GM21360 (cell line): ENCODE results near the gene SPI1.

Source experiments
- ATAC-seq: cut with Tn5 transposase; IDR thresholded peaks from one replicate; pipeline ENCODE4 v1.9.1; 2021; ENCODE audit warnings: mild to moderate bottlenecking, moderate library complexity; ENCODE audit not compliant: unreplicated experiment

SPI1 gene

DNA sequence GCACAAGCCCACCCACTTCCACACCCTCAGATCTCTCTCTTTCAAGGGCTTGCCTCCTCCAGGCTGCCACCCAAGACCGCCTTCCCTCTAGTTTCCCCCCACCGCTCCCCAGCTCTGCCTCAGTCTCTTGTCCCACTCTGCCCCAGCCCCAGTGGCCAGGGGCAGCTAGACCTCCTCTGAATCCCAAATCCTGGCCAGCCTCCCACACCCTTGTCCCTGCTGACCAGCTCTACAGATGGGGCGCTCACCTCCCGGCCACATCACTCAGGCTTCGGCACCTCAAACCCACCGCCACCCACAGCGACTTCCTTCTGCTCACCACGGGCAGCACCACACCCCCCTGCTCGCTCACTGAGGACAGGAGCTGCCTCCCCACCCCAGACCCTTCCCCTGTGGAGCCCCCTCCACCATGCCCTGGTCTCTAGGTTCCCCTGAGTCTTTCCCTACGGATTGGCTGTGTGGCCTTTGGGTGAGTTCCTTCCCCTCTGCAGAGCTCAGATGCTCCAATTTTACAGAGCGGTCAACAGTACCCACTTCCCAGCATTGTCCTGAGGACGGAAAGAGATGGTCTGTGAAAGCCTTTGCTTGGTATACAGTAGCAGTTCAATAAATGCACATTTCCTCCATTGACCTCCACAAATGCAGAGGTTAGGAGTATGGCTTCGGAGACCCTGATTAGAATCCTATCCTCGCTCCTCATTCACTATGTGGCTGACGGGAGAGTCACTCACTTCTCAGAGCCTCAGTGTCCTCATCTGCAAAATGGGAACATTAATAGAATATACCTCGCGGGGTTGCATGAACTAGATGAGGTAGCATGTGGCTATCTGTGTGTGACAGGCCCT, 11.5 kb upstream of the SPI1 start:
- ATAC-seq, result no peak

DNA sequence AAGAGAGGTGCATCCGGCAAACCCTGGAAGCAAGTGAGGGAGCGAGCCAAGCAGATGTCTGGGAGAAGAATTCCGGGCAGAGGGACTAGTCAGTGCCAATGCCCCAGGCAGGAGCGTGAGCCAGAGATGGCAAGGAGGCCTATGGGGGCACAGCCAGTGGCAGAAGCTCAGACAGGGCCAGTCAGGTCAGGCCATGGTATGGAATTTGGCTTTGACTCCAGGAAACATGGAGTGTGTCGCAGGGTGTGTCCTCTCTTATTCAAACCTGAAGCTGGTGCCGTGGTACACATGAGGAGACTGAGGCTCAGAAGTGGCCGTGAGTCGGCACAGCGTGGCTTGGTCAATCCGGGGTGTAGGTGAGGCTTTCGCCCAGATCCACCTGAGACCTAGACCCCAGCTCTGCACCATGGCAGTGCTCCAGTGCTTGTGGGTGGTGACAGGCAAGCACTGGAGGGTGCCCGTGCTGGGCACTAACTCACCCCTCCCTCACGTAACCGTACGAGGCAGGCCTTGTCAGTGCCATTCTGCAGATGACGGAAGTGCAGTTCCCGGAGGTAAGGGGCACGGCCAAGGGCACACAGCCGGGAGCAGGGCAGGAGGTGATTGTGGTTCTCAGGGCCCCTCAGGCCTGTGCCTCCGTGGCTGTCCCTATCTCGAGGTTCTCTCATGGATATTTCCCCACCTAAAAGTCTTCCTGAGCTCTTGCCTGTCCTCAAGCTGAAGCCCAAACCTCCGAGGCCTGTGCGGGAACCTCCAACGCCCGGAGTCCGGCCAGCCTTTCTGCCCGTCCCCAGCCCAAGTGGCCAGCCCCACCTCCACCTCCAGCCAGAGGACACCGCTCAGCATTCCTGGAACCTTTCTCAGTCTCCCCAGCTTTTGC, 10.6 kb upstream of the SPI1 start:
- no peak for ATAC-seq

DNA sequence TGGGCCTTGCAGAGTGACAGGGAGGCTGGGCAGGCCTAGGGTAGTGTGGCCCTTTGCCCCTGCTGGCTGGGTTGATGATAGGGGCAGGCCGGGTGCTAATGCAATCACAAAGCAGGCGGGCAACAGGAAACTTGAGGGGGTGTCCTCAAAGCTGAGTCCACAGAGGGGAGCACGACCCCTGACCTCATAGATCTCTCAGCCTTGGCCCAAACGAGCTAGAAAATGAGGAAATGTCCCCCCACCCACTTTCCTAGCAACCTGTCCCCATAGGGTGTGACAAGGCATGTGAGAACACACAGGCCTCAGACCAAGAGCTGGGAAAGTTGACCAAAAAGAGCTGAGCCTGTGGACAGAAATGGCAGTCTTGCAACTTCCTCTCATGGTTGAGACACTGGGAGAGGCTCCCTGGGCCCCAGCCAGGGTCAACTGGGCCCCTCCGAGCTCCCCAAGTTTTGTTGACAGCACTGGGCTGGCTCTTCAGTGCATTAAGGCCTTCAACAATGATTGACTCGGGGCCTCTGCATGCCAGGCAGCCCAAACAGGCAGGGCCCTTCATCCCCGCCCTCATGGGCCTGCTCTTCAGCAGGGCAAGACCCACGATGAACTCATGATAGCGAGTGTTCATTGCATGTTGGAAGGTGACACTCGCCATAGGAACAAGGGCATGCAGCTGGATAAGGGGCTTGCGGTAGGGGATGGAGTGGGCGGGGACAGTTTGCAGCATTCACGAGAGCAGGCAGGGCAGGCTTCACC, 9.8 kb upstream of the SPI1 start:
- no peak for ATAC-seq

DNA sequence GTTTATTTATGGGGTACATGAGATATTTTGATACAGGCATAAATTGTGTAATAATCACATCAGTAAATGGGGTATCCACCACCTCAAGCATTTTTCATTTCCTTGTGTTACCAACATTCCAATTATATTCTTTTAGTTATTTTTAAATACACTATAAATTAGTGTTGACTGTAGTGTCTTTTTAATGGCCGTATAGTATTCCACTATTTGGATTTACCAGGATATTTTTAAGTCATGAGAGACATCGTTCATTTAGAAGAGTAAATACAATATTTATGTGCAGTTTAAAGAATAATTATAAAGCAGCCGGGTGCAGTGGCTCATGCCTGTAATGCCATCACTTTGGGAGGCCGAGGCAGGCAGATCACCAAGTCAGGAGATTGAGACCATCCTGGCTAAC, 6.2 kb upstream of the SPI1 start:
- ATAC-seq, result no peak

DNA sequence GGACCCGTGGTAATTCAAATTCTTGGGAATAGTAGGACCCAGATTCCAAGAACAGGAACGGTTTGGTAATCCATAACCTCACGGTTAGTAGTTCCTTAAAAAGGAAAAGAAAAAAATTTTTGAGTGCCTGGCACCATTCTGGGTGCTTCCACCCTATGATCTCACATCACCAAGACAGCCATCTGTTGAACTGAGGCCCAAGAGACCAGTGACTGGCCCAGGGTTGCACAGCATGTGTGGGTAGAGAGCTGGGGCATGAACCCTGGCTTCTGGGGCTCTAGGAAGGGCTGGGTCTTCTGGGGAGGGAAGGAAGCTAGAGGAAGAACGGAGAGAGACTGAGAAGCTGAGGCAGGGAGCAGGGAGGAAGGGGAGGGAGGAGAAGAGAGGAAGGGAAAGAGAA, 4.7 kb upstream of the SPI1 start:
- ATAC-seq, result no peak

DNA sequence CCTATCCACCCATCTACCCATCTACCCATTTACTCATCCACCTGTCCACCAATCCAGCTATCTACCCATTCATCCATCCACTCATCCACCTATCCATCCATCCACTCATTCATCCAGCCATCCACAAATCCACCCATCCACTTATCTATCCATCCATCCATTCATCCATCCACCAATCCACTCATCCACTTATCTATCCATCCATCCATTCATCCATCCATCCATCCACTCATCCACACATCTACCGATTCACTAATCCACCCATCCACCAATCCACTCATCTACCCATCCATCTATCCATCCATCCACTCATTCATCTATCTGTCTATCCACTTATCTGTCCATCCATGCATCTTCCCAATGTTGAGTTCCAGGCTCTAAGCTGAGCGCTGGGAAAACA, 1.7 kb upstream of the SPI1 start:
- ATAC-seq, result no peak

DNA sequence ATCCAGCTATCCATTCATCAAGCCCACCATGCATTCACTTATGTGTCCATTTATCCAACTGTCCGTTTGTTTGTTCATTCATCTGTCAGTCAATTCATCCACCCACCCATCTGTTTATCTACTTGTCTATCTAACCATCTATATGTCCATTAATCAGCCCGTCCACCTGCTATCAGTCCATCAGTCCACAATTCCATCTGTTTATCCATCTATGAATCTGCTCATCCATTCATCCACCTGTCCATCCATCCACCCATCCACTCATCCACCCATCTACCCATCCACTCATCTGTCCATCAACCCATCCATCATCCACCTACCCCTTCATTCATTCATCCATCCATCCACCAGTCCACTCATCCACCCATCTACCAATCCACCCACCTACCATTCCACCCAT, 970 bp upstream of the SPI1 start:
- ATAC-seq, result no peak

DNA sequence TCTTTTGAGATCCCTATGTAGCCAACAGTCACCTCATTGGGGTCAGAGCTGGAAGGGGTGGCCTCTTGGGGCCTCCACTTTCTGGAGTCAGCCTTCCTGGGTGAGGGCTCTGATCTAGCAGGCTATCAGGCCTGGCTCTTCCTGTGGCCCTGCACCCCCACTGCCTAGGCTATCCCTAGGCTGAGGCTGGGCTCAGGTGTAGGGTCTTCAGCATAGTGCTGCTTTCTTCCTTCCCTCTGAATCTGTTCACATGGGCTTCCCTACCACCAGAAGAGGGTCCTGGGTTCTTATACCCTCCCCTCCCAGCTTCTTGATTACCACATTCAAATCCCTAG, 456 bp upstream of the SPI1 start:
- peak; percentile 2 for ATAC-seq

DNA sequence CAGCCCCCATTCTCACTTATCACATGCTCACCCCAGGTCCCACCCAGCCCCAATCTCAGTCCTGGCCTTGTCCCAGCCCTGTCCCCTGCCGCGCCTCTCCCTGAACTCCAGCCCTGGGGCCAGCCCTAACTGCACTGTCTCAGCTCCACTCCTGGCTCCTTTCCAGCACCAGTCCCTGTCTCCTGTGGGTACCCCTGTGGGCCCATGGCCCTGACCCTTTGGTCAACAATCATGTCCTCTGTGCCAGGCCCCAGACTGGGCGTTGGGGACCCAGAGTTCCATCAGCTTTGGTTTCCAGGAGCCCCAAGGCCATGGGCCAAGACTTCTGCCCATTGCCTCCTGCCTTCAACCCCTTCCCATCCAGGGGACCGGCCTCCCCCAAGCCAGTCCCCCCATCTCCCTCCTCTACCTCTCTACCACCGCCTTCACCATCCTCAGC, 757 bp downstream of the SPI1 start:
- peak; percentile 2 for ATAC-seq

DNA sequence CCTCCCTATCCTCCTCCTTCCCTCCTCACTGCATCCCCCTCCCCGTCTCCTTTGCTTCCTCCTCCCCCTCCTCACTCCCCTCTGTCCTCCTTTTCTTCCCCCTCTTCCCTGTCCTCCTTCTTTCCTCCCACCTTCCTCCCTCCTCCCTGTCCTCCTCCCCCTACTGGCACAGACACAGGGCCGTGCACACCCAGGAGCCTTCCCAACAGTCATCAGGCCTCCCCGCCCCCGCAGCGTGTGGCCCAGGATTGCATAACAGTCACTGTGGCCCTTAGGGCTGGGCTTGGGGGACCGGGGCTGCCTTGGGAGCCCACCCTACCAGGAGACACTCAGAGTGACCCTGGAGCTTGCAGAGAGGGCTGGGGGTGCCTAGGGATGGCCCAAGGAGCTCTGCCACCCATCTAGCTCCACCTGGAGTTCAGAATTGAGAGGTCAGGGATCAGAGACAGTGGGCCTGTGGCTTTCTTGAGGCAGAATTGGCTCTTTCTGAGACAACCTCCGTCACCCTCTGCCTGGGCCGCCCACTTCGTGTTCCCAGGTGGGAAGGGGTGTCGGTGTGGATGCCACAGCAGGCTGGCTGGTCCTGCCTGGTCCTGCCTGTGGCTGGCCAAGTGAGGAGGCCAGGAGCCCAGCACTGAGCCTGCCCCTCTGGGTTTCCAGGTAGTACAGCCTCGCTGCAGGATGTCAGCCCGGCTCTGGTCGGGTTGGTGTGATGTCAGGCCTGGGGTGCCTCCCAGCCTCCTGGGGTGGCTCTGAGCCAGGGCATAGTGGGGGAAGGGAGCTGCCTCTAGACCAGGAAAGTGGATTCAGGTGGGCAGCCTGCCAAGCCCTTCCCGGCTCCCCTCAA, 1.6 kb downstream of the SPI1 start:
- ATAC-seq, result no peak

DNA sequence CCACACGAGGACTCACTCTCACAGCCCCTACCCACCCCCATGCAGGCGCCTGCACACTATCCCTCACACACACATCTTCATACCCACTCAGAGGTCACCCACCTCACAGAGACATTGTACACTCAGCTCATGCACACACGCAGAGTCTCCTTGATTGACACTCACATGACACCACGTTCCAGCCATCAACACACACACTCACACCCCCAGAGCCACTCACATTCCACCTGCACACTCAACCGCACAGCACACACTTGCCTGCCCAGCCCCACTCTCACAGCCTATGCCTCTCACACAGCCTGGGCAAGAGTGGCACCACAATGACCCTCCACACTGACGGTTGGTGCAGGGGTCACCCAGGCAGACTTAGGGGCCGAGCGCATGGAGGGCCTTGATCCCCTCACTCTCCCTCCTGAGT, 2.2 kb downstream of the SPI1 start:
- ATAC-seq, result no peak

DNA sequence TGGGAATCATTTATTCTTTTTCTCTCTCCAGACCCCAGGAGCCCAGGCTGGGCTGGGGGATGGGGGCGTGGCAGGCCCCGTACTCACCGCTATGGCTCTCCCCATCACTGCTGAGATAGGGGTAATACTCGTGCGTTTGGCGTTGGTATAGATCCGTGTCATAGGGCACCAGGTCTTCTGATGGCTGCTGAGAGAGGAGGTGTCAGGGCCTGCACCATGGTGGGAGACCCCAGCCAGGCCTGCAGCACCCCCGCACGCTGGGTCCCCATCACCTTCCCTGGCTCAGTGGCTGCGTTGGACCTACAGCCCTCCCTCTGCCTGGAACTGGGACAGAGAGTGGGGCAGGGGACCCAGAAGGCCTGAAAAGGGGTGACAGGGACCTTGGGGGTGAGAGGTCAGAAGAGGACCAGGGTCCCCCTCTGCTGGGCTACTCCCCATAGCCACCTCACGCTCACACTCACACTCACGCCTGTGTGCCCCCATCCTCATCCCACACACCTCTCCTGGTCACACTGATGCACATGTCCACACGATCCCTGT, 2.7 kb downstream of the SPI1 start:
- ATAC-seq, result no peak

DNA sequence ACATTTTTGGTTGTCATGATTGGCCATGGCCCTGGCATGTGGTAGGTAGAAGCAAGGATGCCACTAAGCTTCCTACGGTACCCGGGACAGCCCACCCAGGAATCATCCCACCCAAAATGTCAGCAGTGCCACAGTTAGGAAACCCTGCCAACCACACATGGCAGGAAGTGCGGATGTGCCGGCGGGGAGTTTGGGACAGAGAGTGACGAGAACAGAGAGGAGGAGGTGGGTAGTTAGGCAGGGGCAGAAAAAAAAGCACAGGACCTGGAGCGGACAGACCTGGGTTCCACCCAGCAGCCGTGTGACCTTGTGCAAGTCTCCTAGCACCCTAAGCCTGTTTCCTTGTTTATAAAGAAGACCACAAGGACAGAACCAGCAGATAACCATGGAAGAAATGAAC, 3.3 kb downstream of the SPI1 start:
- no peak for ATAC-seq

DNA sequence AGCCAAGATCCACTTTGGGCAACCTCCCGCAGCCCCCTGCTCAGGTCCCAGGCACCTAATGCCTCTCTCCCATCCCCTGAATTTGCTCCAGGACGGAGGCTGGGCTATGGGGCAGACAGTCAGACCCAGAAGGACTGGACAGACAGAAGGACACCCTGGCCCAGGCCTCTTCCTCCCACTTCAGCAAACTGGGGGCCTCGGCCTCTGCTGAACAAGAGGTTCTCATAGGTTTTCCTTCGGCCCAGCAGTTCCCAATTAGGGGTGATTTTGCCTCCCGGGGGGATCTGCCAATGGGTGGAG, 3.7 kb downstream of the SPI1 start:
- no peak for ATAC-seq

DNA sequence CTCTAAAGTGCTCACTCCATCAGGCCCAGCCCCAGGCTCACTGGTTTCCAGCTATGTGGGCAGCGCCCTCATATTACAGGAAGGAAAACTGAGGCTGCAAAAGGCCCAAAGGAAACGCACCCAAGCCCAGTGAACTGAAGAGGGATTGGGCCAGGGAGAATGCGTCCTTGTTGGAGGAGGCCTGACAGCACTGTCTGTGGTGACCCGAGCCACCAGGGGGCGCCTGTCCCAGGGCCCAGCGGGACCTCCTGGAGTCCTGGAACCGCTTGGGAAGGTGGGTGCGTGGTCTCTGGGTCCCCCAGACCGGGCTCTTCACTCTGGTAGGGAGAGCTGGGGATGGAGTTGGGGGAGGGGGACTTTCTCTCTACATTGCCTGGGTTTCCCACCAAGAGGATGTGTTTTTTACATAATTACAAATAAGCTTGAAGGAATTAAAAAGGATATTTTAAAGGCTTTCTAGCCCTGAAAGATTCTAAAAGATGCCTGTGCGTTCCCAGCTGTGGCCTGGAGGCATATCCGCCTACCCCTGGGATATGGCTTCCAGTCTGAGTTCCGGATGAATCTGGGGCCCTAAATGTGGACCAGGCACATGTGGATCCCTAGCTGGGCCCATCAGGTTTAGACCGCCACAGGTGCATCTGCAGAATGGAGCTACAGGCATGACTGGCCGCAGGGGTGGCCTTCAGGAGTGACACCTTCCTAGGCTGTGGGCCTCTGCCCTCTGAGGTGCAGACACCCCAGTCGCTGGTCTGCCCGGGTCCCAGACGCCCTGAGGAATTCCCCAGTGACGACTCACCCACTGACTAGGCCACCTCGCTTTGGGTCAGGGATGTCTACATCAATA, 4.2 kb downstream of the SPI1 start:
- peak; percentile 29 for ATAC-seq

DNA sequence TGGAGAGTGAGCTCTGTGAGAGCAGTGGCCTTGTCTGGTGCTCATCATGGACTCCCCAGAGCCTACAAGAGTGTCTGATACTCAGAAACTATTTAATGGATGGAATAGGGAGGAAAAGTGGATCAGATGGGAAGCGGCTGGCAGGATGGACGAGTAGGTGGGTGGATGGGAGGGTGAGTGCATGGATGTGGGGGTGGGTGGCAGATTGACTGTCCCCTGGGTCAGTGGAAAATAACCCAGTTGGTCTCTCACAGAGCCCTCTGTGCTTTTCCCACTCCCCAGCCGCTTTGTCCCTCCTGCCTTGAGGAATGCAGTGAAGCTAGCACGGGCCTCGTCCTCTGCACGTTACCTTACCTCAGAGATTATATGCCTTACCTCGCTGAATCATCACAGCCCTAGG, 5.9 kb downstream of the SPI1 start:
- no peak for ATAC-seq

DNA sequence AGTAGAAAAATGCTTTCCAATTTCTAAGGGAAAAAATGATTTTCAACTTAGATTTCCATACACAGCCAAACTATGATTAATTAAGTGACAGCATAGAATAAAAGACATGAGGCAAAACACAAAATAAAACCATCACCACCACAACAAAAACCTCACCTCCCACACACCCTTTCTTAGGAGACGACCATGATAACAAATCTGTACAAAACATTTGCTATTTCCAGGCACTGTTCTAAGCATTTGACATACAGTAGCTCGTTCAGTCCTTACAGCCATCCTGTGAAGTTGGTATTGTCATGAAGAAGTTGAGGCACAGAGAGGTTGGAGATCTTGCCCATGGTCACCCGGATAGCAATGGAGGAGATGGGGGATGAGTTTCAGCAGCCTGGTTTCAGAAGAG, 8.7 kb downstream of the SPI1 start:
- ATAC-seq, result no peak

DNA sequence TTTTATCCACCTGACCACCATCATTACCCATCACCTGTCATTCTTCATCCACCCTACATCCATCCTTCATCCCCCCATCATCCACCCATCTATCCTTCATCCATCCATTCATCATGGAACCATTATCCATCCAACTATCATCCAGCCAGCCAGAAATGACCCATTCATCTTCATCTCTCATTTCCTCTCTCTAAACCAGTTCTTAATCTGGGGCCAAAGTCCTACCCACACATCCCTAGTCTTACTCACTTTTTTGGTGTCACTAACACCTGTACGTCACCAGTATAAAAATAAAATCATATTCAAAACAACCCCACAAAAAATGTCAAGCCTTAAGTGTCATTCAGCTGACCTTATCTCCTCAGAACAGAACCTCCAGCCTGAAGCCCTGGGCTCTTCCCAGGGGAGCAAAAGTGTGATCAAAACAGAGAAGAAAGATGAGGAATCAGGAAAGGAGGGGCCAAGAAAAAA, 12.3 kb downstream of the SPI1 start:
- no peak for ATAC-seq

DNA sequence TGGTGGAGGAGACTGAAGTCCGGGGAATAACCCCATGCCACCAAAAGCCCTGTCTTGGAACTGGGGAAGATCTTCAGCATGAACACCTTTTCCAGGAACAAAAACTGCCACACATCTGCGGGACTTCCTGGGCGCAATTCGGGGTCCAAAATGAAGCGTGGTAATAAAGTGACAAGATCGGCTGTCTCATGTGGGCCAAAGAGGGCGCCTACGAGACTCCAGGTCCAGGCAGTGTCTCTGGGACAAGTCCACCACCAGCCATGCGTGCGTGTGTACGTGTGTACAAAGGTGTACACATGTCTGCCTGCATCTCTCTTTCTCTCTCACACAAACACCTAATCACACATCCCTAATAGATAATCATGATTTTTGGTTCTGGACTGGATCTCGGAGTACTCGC, 16.9 kb downstream of the SPI1 start:
- no peak for ATAC-seq

DNA sequence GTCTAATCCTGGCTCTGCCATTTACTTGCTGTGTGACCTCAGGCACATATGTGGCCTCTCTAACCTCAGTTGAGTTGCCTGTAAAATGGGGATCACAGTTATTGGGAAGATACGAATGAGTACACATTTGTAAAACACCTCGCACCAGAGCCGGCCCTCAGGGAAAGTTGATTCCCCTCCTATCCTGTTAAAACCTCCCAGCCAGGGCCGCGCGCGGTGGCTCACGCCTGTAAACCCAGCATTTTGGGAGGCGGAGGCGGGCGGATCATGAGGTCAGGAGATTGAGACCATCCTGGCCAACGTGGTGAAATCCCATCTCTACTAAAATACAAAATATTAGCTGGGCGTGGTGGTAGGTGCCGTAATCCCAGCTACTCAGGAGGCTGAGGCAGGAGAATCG, 18.0 kb downstream of the SPI1 start:
- no peak for ATAC-seq
